Activated CD4-positive, CD25-positive, alpha-beta regulatory T cell treated with anti-CD3 and anti-CD28 coated beads, Interleukin-2, amount 50 U/mL, for 16 hours (primary cell): ENCODE results near the gene MEGF6.

Experiments used
- DNase-seq: peaks from one replicate; pipeline ENCODE4 v3.0.0-alpha.2; 2020; ENCODE audit warnings: low read depth, low spot score

Gene MEGF6

DNA sequence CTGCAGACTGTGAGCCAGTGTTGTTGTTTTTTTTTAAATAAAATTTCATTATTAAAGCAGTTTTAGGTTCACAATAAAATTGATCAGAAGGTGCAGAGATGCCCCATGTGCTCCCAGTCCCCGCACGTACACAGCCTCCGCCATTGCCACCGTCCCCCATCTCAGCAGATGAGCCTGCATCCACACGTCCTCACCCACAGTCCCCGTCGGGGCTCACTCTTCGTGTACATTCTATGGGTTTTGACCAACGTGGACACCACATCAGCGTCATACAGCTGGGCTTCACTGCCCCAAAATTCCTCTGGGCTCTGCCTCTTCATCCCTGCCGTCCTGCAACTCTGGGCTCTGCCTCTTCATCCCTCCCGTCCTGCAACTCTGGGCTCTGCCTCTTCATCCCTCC, 168.4 kb downstream of the MEGF6 start:
- DNase-seq, result no peak

DNA sequence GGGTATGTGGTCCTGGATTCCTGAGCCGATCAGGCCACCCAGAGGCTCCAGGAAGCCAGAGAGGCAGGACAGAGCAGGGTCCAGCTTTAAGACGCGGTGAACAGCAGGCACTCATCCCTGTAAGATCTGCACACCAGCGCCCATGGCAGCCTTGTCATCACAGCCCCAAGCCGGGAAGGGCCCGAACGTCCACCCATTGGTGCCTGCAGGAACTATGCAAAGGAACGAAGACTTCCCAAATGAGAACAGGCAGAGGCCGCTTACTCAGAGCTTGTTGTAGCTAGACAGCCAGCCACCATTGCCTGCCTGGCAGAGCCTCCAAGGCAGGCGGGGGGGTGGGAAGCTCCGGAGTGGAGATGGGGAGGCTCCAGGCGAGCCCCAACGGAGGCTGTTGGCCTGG, 169.0 kb downstream of the MEGF6 start:
- no peak for DNase-seq

DNA sequence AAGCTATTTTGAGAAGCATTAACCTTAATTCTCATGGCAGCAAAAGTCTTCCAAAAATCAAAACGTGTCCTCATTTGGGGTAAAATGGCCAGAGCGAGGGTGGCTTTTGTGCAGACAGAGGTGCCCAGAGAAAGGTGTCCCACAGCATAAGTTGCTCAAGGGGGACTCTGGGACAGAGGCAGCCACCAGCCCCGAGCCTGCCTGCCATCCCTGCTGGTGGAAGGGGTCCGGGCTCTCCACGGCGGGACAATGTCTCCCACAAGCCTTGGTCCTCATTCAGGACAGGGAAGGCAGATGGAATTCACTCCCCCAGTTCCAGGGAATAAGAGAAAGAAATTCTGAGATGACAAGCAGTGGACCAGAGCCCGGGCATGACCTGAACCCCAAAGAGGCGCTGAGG, 169.4 kb downstream of the MEGF6 start:
- no peak for DNase-seq

DNA sequence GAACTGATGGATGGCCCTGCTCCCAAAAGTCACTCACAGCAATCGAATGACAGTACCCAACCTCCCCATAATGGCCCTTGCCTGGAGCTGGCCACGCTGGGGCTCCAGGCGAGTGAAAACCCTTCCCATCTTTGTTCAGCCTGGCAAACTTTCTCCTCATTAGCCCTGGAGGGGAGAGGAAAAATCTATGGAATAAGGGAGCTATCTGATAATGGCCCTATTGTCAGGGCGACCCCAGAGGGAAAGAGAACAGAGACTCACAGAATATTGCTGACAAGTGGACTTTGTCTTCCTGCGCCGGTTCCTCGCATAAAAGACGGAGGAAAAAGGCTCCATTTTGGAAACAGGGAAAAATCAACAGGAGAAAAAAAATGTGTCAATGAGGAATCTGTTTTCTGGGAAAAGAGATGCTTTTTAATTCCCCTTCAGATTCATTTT, 169.9 kb downstream of the MEGF6 start:
- DNase-seq, result no peak

DNA sequence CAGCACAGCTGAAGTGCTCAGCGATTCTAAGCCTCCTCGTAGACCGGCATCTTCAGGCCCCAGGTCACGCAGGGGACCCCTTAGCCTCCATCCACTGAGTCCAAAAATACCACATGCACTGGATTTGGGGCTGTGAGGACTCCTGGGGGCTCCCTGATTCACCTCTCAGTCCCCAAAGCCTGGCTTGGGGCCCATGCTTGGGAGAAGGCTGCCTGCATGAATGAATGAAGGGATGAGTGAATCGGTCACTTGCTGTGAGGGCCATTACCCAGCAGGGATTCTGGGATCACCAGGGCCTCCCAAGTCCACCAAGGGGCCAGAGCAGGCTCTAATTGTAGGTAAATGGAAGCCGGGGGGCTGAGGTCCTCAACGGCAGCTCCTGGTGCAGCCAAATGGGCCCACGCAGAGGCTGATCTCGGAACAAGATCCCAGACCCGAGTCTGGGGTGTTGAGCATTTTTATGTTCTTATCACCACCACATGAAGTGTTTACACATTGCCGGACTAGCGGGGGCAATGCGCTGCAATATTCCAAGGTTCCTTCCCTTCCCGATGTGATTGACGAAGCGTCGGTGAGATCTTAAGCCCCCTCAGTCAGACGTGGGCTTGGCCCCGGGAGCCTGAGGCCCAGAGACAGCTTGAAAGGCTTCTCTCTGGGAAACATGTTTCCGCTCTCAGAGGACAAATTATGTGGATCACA, 170.4 kb downstream of the MEGF6 start:
- DNase-seq, result no peak

DNA sequence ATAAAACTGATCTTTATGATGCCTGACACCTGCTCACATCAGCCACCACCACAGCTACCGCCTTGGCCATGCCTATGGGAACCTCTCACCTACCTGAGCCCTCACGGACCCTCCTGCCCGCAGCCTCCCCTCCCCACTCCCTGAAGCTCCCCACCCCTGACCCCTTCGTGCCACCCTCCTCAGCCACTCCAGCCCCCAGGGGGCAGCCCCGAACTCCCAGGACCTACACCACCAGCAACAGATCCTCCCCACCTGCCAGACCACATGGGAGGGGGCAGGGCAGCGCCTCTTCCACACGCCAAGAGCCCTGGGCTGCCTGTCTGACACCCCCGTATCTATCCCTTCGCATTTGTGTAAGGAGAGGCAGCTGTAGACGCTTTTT, 171.0 kb downstream of the MEGF6 start:
- DNase-seq, result no peak
